Measurements from ENCODE around the gene CDH15.

The CDH15 gene

DNA sequence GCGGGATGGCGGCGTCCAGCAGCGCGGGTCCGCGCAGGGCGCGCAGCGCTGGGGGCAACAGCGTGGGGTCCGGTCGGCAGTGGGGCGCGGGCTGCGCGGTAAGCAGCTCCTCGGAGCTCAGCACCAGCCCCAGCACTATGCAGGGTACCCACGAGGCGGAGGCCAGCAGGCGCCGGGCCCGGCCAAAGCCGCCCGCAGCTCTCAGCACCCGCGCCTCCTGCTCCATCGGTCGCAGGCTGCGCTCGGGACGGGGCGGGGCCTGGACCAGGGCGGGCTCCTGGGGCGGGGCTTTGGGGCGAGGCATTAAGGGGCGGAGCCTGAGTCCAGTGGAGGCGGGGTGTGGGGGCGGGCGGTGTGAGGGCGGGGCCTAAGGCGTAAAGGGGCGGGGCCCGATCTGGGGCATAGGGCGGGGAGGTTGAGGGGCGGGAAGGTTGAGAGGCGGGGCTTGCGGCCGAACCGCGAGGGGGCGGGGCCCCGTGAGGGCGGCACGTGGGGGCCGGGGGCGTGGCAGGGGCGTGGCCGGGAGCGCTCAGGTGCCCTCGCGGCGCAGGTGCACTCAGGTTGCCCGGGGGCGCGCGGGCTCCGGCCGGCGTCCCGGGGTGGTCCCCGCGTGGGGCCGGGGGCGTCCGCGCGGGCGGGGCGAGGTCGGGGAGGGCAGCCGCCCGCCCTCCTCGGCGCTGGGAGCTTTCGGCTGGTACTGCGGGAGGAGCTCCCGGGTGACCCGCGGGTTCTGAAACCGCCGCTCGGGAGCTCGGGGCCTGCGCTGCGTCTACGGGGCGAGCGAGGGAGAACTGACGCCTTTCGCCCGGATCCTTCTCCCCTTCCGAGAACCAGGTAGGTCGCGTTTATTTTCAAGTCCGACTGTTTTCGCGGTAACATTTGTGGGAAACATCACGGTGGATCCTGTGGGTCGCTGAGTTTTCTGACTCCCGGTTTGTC, 30.2 kb downstream of the CDH15 start:
- H3K9me3 ChIP-seq (ENCODE audit: control insufficient read depth, low read length), result peaks cover 3% of the 10 kb centered on the region
- 1 to 2% methylated on average over 111 of the region's 111 CpGs for WGBS, 2 experiments
- peaks cover 10% of the 10 kb centered on the region for H3K4me1 ChIP-seq (ENCODE audit: control insufficient read depth, insufficient read depth, low read length)
- H3K27me3 ChIP-seq (ENCODE audit: control insufficient read depth, insufficient read depth, low read length, poor library complexity, severe bottlenecking), result peaks cover 67% of the 10 kb centered on the region
- H3K27ac ChIP-seq (ENCODE audit: insufficient read depth, low read depth, low read length, poor library complexity, severe bottlenecking), result no peak overlapping the region
- peak overlapping the region; percentile 26 for H3K4me3 ChIP-seq (ENCODE audit: insufficient read depth, low read depth, low read length)
- no peaks in the 10 kb centered on the region for H3K36me3 ChIP-seq (ENCODE audit: control insufficient read depth, insufficient read depth, low read length)

- Histone ChIP-seq H3K9me3 (ENCODE audit: control insufficient read depth, low read length) (peaks cover 3% of the 10 kb centered on the region), H3K36me3 (ENCODE audit: control insufficient read depth, insufficient read depth, low read length) (no peaks in the 10 kb centered on the region), H3K27ac (ENCODE audit: insufficient read depth, low read depth, low read length, poor library complexity, severe bottlenecking) (no peak overlapping the region), H3K27me3 (ENCODE audit: control insufficient read depth, insufficient read depth, low read length, poor library complexity, severe bottlenecking) (peaks cover 70% of the 10 kb centered on the region), H3K4me3 (ENCODE audit: insufficient read depth, low read depth, low read length) (no peak overlapping the region), H3K4me1 (ENCODE audit: control insufficient read depth, insufficient read depth, low read length) (peaks cover 10% of the 10 kb centered on the region)
- WGBS, 2 experiments, result 53 to 56% methylated on average over 48 to 49 of the region's 49 CpGs
Measured at GRCh38 chr16:89202422-89203215, 31.1 kb downstream of the CDH15 start.

DNA sequence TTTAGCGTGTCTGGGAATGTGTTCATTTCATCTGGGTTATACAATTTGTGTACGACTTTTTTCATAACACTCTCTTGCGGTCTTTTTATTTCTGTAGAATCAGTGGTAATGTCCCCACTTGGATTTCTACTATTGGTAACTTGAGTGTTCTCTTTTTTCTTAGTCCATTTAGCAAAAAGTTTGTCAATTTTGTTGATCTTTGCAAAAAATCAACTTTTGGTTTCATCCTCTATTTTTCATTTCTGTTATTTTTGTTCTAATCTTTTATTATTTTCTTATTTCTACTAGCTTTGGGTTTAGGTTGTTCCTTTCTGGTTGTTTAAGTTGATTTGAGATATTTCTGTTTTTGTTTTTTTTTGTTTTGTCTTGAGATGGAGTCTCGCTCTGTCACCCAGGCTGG, 36.4 kb downstream of the CDH15 start:
- H3K36me3 ChIP-seq (ENCODE audit: control insufficient read depth, insufficient read depth, low read length), result no peaks in the 10 kb centered on the region
- 91 to 100% methylated on average over 4 of the region's 4 CpGs for WGBS, 2 experiments
- no peak overlapping the region for H3K27ac ChIP-seq (ENCODE audit: insufficient read depth, low read depth, low read length, poor library complexity, severe bottlenecking)
- H3K4me1 ChIP-seq (ENCODE audit: control insufficient read depth, insufficient read depth, low read length), result no peaks in the 10 kb centered on the region
- H3K4me3 ChIP-seq (ENCODE audit: insufficient read depth, low read depth, low read length), result no peak overlapping the region
- peaks cover 33% of the 10 kb centered on the region for H3K27me3 ChIP-seq (ENCODE audit: control insufficient read depth, insufficient read depth, low read length, poor library complexity, severe bottlenecking)
- H3K9me3 ChIP-seq (ENCODE audit: control insufficient read depth, low read length), result no peaks in the 10 kb centered on the region

DNA sequence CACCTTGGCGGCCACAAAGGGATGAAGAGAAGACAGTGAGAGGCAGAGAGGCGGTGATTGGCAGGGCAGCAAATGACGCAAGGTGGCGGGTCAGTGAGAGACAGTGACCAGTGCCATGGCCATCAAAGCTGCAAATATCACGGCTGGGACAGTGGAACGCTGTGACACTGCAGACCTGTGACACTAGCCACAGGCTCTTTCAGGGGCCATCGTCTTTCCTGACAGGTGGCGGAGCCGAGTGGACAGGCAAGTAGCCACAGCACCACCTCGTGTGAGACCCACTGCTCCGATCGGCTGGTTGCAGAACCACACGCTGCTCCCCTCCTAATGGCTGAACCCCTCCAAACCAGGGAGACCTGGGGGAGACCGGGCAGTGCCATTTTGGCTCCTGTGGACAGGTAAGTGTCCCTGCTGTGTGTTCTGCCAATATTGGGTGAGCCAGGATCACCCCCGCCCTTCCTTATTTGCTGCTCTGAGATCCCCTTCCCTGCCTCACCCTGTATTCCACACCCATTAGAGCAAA, 38.0 kb downstream of the CDH15 start:
- H3K4me3 ChIP-seq (ENCODE audit: insufficient read depth, low read depth, low read length), result no peak overlapping the region
- no peak overlapping the region for H3K27ac ChIP-seq (ENCODE audit: insufficient read depth, low read depth, low read length, poor library complexity, severe bottlenecking)
- no peaks in the 10 kb centered on the region for H3K4me1 ChIP-seq (ENCODE audit: control insufficient read depth, insufficient read depth, low read length)
- H3K27me3 ChIP-seq (ENCODE audit: control insufficient read depth, insufficient read depth, low read length, poor library complexity, severe bottlenecking), result peaks cover 17% of the 10 kb centered on the region
- WGBS, 2 experiments, result 70% methylated on average over 15 of the region's 15 CpGs
- no peaks in the 10 kb centered on the region for H3K36me3 ChIP-seq (ENCODE audit: control insufficient read depth, insufficient read depth, low read length)
- no peaks in the 10 kb centered on the region for H3K9me3 ChIP-seq (ENCODE audit: control insufficient read depth, low read length)

DNA sequence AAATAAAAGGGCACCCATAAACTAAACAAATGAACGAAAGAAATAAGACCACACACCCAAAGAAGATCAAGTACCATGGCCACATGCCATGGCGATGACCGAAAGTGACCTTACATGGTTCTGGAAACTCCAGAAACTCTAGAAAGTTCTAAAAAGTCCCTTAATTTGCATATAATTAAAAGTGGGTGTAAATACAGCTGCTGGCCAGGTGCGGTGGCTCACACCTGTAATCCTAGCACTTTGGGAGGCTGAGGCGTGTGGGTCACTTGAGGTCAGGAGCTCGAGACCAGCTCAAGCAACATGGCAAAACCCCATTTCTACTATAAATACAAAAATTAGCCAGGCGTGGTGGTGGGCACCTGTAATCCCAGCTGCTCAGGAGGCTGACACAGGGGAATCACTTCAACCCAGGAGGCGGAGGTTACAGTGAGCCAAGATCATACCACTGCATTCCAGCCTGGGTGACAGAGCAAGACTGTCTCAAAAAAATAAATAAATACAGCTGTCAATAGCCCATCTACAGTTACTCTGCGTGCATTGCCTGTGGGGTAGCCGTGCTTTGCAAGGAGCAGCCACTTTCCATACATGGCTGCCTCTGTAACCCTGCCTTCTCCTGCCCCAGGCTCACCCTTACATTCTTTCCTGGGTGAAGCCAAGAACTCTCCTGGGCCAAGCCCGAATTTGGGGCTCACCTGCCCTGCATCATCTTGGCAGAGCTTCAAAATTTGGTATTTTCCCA, 38.8 kb downstream of the CDH15 start:
- Histone ChIP-seq H3K36me3 (ENCODE audit: control insufficient read depth, insufficient read depth, low read length) (no peaks in the 10 kb centered on the region), H3K27me3 (ENCODE audit: control insufficient read depth, insufficient read depth, low read length, poor library complexity, severe bottlenecking) (peaks cover 10% of the 10 kb centered on the region), H3K4me3 (ENCODE audit: insufficient read depth, low read depth, low read length) (no peak overlapping the region), H3K27ac (ENCODE audit: insufficient read depth, low read depth, low read length, poor library complexity, severe bottlenecking) (no peak overlapping the region), H3K9me3 (ENCODE audit: control insufficient read depth, low read length) (no peaks in the 10 kb centered on the region), H3K4me1 (ENCODE audit: control insufficient read depth, insufficient read depth, low read length) (no peaks in the 10 kb centered on the region)
- 79 to 86% methylated on average over 11 of the region's 11 CpGs for WGBS, 2 experiments

- WGBS, 2 experiments, result 70 to 73% methylated on average over 15 of the region's 15 CpGs
- no peaks in the 10 kb centered on the region for H3K4me1 ChIP-seq (ENCODE audit: control insufficient read depth, insufficient read depth, low read length)
- peaks cover 10% of the 10 kb centered on the region for H3K27me3 ChIP-seq (ENCODE audit: control insufficient read depth, insufficient read depth, low read length, poor library complexity, severe bottlenecking)
- no peak overlapping the region for H3K27ac ChIP-seq (ENCODE audit: insufficient read depth, low read depth, low read length, poor library complexity, severe bottlenecking)
- no peaks in the 10 kb centered on the region for H3K9me3 ChIP-seq (ENCODE audit: control insufficient read depth, low read length)
- no peaks in the 10 kb centered on the region for H3K36me3 ChIP-seq (ENCODE audit: control insufficient read depth, insufficient read depth, low read length)
- H3K4me3 ChIP-seq (ENCODE audit: insufficient read depth, low read depth, low read length), result no peak overlapping the region
Measured at GRCh38 chr16:89210904-89211515, 39.5 kb downstream of the CDH15 start.

GRCh38 chr16:89216315-89217137, 45.0 kb downstream of the CDH15 start:
- H3K27me3 ChIP-seq (ENCODE audit: control insufficient read depth, insufficient read depth, low read length, poor library complexity, severe bottlenecking), result no peaks in the 10 kb centered on the region
- no peaks in the 10 kb centered on the region for H3K9me3 ChIP-seq (ENCODE audit: control insufficient read depth, low read length)
- H3K36me3 ChIP-seq (ENCODE audit: control insufficient read depth, insufficient read depth, low read length), result no peaks in the 10 kb centered on the region
- no peaks in the 10 kb centered on the region for H3K4me1 ChIP-seq (ENCODE audit: control insufficient read depth, insufficient read depth, low read length)
- WGBS, 2 experiments, result 12 to 14% methylated on average over 25 of the region's 25 CpGs
- H3K4me3 ChIP-seq (ENCODE audit: insufficient read depth, low read depth, low read length), result peak overlapping the region; percentile 80
- no peak overlapping the region for H3K27ac ChIP-seq (ENCODE audit: insufficient read depth, low read depth, low read length, poor library complexity, severe bottlenecking)

DNA sequence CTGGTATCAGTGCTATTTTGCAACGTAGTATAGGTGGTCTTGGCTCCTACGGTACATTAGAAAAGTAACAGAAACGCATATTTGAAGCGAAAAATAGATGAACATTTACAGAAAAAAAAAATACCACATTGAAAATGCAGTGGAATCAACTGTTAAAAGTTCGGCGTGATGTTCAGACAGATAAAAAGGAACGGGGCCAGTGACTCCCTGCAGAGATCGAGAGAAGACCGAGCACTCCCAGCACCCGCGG, 45.5 kb downstream of the CDH15 start:
- Histone ChIP-seq H3K4me3 (ENCODE audit: insufficient read depth, low read depth, low read length) (peak overlapping the region; percentile 80), H3K4me1 (ENCODE audit: control insufficient read depth, insufficient read depth, low read length) (no peaks in the 10 kb centered on the region), H3K9me3 (ENCODE audit: control insufficient read depth, low read length) (no peaks in the 10 kb centered on the region), H3K27me3 (ENCODE audit: control insufficient read depth, insufficient read depth, low read length, poor library complexity, severe bottlenecking) (no peaks in the 10 kb centered on the region), H3K27ac (ENCODE audit: insufficient read depth, low read depth, low read length, poor library complexity, severe bottlenecking) (peak overlapping the region; percentile 38), H3K36me3 (ENCODE audit: control insufficient read depth, insufficient read depth, low read length) (peaks cover 4% of the 10 kb centered on the region)
- WGBS, 2 experiments, result 1 to 3% methylated on average over 10 to 11 of the region's 11 CpGs
